Glomerular endothelial cell (primary cell): Measurements from ENCODE around the gene COG2. TPM values are rescaled to one million over a fixed set of nuclear protein-coding genes. Genes with fewer than 3 reads are reported as not detected.
"Not testable (repeated sequence)": the region's sequence is repeated elsewhere in the genome, so short reads cannot be mapped to it uniquely, and the experiment has no call there.

ENCODE experiments used
- DNase-seq: peaks from one replicate; pipeline ENCODE4 v3.0.0-alpha.2; 2011; ENCODE audit warnings: low read depth, low spot score; ENCODE audit errors: extremely low read depth
- total RNA-seq: library from RNA; depleted of rRNA; stranded (reverse); fragments of >200 nt; gene quantifications from 2 replicates; pipeline ENCODE4 v1.2.3, GENCODE V29; 2015

COG2 gene
- total RNA-seq, 1 donor from 2014 or later = 18.7 TPM

DNA sequence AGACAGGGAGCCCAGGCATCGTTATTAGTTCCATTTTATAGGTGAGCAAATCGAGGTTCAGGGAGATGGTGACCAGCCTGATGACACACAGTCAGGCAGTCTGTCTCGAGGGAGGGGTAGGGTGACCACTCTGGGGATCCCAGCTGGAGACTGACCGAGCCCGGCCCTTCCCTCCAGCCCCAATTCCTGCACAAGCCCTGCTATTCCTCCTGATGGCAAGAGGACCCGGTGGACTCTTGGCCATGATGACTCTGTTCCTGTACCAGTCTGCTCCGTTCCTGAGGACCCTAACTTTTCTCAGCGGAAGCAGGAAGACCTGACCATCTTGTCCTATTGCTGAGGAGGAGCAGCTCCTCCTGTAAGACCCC lies 71.2 kb downstream of the COG2 start:
- no peak for DNase-seq

DNA sequence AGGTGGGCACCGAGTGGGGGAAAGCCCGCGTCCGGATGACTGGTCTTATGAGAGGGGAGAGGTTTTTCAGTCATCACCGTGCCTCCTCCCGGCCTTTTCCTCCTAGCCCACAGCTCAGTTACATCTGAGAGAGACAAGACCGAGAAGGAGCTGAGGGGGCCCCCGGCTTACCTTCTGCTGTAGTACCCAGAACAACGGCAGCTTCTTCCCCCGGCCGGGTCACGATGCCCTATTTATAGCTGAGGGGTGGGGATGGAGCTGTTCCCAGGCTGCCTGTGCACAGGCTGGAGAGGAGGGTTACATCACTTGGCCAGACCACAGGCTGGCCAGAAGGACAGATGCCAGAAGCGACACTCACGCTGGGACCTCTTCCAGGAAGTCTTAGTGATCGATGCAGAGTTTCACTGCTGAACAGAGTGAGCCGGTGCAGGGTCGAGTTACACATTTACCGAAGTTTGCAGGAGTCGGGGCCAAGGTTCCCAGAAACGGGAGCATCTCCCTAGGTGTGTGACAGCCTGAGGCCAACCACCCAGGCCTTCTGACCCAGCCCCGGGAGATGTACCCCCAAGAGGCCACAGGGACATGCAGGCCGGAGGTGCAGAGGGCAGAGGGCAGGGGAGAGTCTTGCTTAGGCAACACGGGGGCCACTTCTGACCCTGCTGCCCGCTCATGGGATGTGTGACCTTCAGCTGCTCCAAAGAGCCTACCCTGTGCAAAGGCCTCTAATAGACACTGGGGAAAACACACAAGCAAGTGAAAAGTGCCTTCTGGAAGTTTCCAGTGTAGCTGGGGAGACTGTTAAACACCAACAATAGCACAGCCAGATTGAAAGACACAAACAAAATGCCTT lies 71.9 kb downstream of the COG2 start, which contains the start of gene AGT:
Gene AGT, minus strand, starts transcription at position 208 of the 850 bp plus-strand sequence. CDS start 3,299 bp downstream, outside the sequence.
- DNase-seq = no peak

DNA sequence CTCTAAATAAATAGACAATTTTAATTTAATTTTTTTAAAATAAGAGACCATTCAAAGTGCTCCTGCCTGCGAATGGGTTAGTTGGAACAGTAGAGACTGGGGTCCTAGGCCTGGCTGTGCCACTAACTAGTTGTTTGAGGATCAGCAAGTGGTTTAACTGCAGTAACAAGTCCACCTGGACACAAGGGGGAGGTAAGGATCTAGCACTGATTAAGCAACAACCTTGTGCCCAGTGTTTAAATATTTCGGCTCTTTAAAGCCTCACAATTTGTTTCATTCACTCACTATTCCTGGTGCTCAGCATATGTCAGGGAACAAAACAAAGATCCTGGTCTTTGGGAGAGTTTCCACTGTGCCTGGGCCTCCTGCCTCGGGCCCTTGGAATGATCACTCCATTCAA lies 73.2 kb downstream of the COG2 start:
- DNase-seq = no peak

DNA sequence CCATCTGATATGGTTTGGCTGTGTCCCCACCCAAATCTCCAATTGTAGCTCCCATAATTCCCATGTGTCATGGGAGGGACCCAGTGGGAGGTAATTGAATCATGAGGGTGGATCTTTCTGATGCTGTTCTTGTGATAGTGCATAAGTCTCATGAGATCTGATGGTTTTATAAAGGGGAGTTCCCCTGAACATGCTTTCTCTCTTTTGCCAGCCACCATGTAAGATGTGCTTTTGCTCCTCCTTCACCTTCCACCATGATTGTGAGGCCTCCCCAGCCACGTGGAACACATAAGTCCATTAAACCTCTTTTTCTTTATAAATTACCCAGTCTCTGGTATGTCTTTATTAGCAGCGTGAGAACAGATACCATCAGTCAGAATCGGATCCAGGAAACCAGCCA lies 74.2 kb downstream of the COG2 start:
- not testable (repeated sequence) for DNase-seq

- no peak for DNase-seq
Observed at GRCh38 chr1:230717251-230717650, 75.0 kb downstream of the COG2 start.

DNA sequence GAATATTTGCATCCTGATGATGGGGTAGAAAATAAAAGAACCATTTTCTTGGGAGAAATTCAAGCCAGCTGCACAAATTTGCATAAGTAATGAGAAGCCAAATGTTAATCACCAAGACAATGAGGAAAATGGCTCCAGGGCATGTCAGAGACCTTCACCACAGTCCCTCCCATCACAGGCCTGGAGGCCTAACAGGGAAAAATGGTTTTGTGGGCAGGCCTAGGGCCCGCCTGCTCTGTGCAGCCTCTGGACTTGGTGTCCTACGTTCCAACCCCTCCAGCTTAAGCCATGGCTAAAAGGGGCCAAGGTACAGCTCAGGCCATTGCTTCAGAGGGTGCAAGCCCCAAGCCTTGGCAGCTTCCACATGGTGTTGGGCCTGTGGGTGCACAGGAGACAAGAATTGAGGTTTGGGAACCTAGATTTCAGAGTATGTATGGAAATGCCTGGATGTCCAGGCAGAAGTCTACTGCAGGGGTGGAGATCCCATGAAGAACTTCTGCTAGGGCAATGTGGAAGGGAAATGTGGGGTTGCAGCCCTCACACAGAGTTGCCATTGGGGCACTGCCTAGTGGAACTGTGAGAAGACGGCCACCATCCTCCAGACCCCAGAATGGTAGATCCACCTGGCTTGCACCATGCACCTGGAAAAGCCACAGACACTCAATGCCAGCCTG lies 79.7 kb downstream of the COG2 start:
- not testable (repeated sequence) for DNase-seq

DNA sequence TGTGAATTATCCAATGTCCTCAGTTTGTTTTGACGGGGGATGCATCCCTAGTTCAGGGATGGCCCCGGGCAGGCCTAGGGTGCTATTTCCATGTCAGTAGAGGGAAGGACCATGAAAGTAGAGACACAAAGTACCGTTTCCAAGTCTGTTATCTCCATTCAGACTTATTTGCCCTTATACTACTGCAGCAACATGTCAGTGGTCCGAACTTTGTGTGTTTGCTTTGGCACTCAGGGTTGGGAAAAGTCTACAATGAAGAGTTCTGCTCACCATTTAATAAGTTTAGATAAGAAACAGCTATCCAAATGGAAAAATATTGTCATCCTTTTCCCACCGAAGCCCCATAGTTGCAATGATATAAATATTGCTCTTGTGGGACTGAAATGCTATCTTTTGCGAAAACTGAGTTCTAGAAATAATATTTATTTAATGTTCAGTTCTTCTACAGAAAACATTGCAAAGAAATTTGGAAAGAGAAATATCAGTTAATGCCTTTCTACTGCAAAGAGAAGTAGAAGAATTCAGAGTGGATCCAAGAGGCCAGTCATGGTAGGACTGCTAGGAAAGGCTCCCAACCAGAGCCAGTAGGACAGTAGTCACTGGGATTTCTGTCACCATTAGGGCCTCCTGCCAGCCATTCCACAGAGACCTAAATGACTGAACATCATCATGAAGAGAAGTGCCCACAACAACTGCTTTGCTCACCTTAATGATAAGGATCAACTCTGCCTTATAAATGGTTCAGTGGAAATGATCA lies 83.2 kb downstream of the COG2 start:
- no peak for DNase-seq

DNA sequence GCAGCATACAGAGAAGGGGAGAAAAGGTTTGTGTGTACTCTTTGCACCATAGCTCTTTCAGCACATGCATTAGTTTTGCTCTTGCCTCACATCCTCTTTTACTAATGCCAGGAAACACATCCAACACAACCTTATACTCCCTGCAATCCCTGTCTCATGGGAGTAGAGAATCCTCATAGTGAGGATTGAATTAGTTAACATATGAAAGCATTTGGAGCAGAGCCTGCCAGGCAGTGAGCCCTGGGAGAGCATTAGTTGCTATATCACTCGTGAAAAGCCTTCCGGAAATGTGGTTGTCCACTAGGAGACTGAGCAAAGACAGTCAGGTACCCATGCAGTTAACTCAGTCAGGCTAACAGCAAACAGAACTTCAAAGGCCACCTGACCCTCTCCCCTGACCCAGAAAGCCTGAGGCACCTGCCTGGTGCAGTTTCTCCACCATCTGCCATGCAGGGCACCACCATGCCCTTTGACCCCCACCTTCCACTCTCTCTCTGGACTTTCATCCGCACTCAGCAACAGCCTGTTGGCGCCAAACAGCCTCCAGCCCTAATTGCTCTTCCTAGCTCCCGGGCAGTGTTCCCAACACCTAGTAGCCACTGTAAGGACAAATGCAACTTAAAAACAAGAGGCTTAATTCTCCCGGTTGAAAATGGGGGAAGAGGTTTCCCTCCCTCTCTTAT lies 86.6 kb downstream of the COG2 start:
- DNase-seq = no peak

DNA sequence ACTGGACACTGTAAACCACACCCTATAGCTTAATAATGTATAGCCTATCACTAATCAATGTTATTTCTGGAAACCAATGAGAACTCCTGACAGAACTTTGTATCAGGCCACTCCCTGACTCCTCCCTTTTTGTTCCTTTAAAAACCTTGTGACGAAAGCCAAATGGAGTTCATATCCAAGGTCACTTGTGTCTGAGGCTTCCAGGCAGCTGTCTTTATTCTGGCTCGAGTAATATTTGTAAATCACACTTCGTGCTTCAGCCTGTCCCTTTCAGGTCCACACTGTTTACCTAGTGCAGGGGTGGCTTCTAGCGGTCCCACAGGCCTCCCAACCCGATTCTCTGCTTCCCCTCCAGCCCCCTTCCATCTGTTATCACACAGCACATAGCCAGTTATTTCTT lies 88.7 kb downstream of the COG2 start:
- DNase-seq = no peak

DNA sequence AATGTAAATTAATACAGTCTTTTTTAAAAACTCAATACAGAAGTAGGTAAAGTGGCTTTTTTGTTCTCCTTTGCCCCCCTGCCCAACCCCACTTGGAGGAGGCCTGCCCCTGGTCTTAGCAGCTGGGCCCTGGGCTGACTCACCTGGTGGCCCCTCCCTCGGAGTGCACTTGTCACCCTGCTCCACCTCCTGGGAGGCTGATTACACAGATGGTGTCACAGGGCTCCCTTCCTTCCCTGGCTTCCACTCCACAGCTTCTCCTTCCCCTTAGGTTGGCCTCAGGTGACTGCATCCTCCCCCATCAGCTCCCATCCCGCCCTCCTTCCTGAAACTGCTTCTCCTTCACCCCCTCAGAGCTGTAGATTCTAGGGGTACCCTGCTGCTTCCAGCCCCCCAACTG lies 93.2 kb downstream of the COG2 start:
- no peak for DNase-seq

DNA sequence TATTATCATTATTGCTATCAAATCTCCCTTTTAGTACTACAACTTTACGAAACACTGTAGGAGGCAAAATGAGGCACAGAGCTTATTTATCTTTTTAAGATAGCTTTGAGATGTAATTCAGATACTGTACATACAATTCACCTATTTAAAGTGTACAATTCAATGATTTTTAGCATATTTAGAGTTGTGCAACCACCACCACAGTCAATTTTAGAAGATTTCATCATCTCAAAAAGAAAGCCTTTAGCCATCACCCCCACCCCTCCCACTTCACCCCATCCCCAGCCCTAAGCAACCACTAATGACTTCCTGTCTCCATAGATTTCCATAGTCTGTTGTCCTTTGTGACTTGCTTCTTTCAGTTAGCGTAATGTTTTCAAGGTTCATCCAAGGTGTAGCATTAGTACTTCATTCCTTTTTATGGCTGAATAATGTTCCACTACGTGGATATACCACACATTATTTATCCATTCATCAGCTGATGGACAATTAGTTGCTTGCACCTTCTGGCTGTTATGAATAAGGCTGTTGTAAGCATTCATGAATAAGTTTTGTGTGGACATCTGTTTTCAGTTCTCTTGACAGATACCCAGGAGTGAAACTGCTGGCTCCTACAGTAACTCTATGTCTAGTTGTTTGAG lies 95.5 kb downstream of the COG2 start:
- DNase-seq = no peak

- DNase-seq = no peak
Observed at GRCh38 chr1:230739564-230740290, 97.4 kb downstream of the COG2 start.

Other genes with a start within 250 kb of the COG2 start
- gene PGBD5, start 216.1 kb upstream of the COG2 start, total RNA-seq = 0.10 and 0.12 TPM in 2 replicates
- not detected in 2 replicates for gene AGT, start 71.6 kb downstream of the COG2 start, total RNA-seq
- not detected in 2 replicates for gene CAPN9, start 104.9 kb downstream of the COG2 start, total RNA-seq
- 34.1 and 83.2 TPM in 2 replicates for gene C1orf198, start 226.0 kb downstream of the COG2 start, total RNA-seq